HG02981 (cell line): Measurements from ENCODE around the gene ATP1B4.

ENCODE experiments used
- ATAC-seq: cut with Tn5 transposase; IDR thresholded peaks from one replicate; pipeline ENCODE4 v1.9.1; 2021; ENCODE audit warnings: mild to moderate bottlenecking, moderate library complexity; ENCODE audit not compliant: unreplicated experiment

ATP1B4 gene

GRCh38 chrX:120372667-120373370, 10.9 kb downstream of the ATP1B4 start:
- ATAC-seq = no peak

DNA sequence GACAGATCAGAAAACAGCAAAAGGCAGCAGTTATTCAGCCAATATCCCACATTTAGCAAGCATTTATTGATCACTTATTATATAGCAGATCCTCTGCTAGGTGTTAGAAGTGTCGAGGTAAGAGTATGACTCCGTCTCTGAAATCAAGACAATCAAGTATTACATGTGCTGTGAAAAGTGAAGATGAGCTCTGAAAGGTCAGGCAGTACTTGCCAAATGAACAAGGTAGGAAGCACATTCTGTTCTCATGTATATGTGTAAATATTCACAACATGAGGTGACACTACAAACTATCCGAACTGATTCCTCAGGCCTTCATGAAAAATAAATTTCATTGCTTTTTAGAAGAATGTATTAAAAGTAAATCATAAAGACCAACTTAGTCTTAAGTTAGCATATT, 15.3 kb downstream of the ATP1B4 start:
- no peak for ATAC-seq

GRCh38 chrX:120377715-120378114, 15.8 kb downstream of the ATP1B4 start:
- no peak for ATAC-seq

- ATAC-seq = no peak
Observed at GRCh38 chrX:120378570-120378969, 16.7 kb downstream of the ATP1B4 start.

DNA sequence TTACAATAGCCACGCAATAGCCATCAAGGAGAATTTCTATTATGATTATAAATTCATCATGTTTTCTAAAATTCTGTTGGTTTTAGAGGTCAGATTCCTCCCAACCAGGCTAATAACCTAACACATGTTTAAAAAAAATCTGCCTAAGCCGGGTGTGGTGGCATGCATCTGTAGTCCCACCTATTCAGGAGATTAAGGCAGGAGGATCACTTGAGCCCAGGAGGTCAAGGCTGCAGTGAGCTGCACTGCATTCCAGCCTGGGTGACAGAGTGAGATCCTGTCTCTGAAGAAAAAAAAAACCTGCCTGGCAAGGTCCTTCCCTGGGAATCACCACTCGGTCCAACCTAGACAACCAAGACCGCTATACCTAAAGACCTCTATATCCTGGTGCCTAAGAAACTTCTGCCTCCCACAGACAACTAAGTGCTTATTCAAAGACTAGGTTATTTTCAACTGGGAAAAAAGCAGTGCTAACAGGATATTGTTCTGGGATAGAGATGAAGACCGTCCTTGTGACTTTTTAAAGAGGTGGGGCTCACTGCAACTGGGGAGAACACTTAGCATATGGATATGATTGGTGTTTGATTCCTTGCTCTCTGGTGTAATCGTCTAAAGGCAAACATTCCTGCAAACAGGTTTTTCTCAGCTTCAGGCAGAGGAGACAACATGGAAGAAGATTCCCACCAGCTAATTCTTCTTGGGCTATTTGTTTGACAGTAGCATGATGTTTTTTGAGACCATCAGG, 18.2 kb downstream of the ATP1B4 start:
- no peak for ATAC-seq

- no peak for ATAC-seq
Observed at GRCh38 chrX:120380699-120381098, 18.8 kb downstream of the ATP1B4 start.

DNA sequence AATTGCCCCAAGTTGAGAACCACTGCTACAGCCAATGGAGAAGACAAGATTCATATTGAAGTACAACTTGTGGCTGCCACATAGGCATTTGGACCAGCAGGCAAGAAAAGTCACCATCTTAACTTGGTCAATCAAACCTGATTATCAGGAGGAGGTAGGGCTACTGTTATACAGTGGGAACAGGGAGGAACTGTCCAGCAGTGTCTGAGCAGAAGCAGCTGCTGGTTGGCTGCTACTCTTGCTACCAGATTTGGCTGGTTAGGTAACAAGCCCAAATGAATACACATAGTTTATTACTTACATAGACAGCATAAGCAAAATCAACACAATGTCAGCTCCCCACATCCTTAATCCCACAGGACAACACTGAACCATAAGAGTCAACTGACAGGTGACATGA, 39.4 kb downstream of the ATP1B4 start:
- no peak for ATAC-seq

DNA sequence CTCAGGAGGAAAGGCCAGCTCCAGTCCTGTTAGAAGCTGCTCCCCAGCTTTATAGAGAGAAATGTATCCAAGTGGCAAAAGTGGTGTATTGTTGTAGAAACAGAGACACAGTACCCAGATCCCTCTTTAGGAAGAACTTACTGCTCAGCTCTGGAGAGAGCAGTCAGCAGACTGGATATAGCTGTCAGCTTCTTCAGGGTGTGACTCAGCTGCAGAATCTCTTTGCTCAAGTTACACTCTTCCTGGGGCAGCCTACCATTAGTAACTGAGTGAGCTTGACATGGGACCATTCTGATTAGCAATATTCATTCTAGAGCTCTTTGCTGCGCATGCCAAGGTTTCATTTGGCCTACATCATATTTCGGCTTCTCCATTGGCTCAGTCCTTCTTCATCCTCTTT, 40.5 kb downstream of the ATP1B4 start:
- ATAC-seq = no peak

GRCh38 chrX:120406638-120407037, 44.7 kb downstream of the ATP1B4 start:
- no peak for ATAC-seq

- ATAC-seq = no peak
Observed at GRCh38 chrX:120408168-120408567, 46.3 kb downstream of the ATP1B4 start.

GRCh38 chrX:120419463-120419862, 57.6 kb downstream of the ATP1B4 start:
- ATAC-seq = peak; percentile 71

GRCh38 chrX:120426599-120426998, 64.7 kb downstream of the ATP1B4 start:
- no peak for ATAC-seq

GRCh38 chrX:120428309-120428708, 66.4 kb downstream of the ATP1B4 start:
- ATAC-seq = no peak

- peak; percentile 87 for ATAC-seq
Observed at GRCh38 chrX:120429776-120430540, 68.1 kb downstream of the ATP1B4 start.
